Naive B cell (primary cell): ENCODE measurements around the gene MYCN. TPM values are rescaled to one million over a fixed set of nuclear protein-coding genes. Genes with fewer than 3 reads are reported as not detected.
"Not testable (repeated sequence)": the region's sequence is repeated elsewhere in the genome, so short reads cannot be mapped to it uniquely, and the experiment has no call there.

Experiments used
- ATAC-seq, 2 donors: fragments of 150-1000 bp; cut with Tn5 transposase; 2 replicates each; pipeline ENCODE4 v1.10.0; 2021; ENCODE audit warnings: low read depth in 2 of 2, mild to moderate bottlenecking in 2 of 2, moderate library complexity in 2 of 2
- DNase-seq: peaks from one replicate; pipeline ENCODE4 v3.0.0; 2022
- H3K27ac Mint-ChIP-seq, 6 donors: one replicate each; pipeline ENCODE4 v1.8.0; 2020 to 2022; ENCODE audit warnings: mild to moderate bottlenecking in 6 of 6, mixed read lengths in 6 of 6, moderate library complexity in 5 of 6, inconsistent platforms in 2 of 6
- H3K27me3 Mint-ChIP-seq, 3 donors: one replicate each; pipeline ENCODE4 v1.8.0; 2021 to 2022; ENCODE audit warnings: mixed read lengths in 3 of 3, mild to moderate bottlenecking in 1 of 3
- H3K36me3 Mint-ChIP-seq, 2 donors: one replicate each; pipeline ENCODE4 v1.8.0; 2020 to 2022; ENCODE audit warnings: mixed read lengths in 2 of 2, inconsistent platforms in 1 of 2, mild to moderate bottlenecking in 1 of 2
- H3K4me1 Mint-ChIP-seq, 3 donors: one replicate each; pipeline ENCODE4 v1.8.0; 2020 to 2022; ENCODE audit warnings: mixed read lengths in 3 of 3, inconsistent platforms in 1 of 3, mild to moderate bottlenecking in 1 of 3, moderate library complexity in 1 of 3
- H3K4me3 Mint-ChIP-seq, 8 donors: one replicate each; pipeline ENCODE4 v1.8.0; 2020 to 2022; ENCODE audit warnings: mild to moderate bottlenecking in 8 of 8, mixed read lengths in 8 of 8, moderate library complexity in 8 of 8, inconsistent platforms in 2 of 8
- H3K9me3 Mint-ChIP-seq, 7 donors: one replicate each; pipeline ENCODE4 v1.8.0; 2020 to 2022; ENCODE audit warnings: mixed read lengths in 7 of 7, mild to moderate bottlenecking in 5 of 7, inconsistent platforms in 2 of 7, moderate library complexity in 1 of 7
- polyA plus RNA-seq, 6 donors: library from polyadenylated mRNA; unstranded; fragments of 300-500 nt; fragmentation: Illumina TruSeq; gene quantifications; one replicate each; pipeline ENCODE4 v1.2.3, GENCODE V29; 2021; ENCODE audit warnings: low read depth in 6 of 6

The MYCN gene
- polyA plus RNA-seq, 6 donors from 2014 or later: not detected

- no peak for DNase-seq
- ATAC-seq: no peak
- Mint-ChIP-seq H3K9me3 (peaks cover 0 to 4% (median 0%) of the 10 kb centered on the region in 7 donors), H3K27ac (no peak overlapping the region), H3K4me3 (no peak overlapping the region), H3K36me3 (peaks cover 0 to 5% of the 10 kb centered on the region in 2 donors), H3K27me3 (peaks cover 50 to 55% (median 53%) of the 10 kb centered on the region in 3 donors), H3K4me1 (peaks cover 0 to 12% (median 9%) of the 10 kb centered on the region in 3 donors)
Measured at GRCh38 chr2:15947431-15947830, 7.1 kb downstream of the MYCN start.

GRCh38 chr2:15948704-15948957 is 8.3 kb downstream of the MYCN start:
- Mint-ChIP-seq H3K9me3 (peaks cover 0 to 4% (median 0%) of the 10 kb centered on the region in 7 donors), H3K27ac (no peak overlapping the region), H3K27me3 (peaks cover 40 to 47% (median 44%) of the 10 kb centered on the region in 3 donors), H3K4me1 (peaks cover 0 to 3% (median 0%) of the 10 kb centered on the region in 3 donors), H3K4me3 (peak overlapping the region in 1 of 8 donors; percentile 10), H3K36me3 (peaks cover 0 to 5% of the 10 kb centered on the region in 2 donors)
- DNase-seq (no peak), ATAC-seq (no peak)

- DNase-seq: no peak
- H3K4me3 Mint-ChIP-seq: no peak overlapping the region
- ATAC-seq: no peak
- H3K36me3 Mint-ChIP-seq: peaks cover 0 to 5% of the 10 kb centered on the region in 2 donors
- no peaks in the 10 kb centered on the region for H3K4me1 Mint-ChIP-seq
- H3K27ac Mint-ChIP-seq: no peak overlapping the region
- peaks cover 35 to 46% (median 39%) of the 10 kb centered on the region in 3 donors for H3K27me3 Mint-ChIP-seq
- peaks cover 0 to 4% (median 0%) of the 10 kb centered on the region in 7 donors for H3K9me3 Mint-ChIP-seq
Measured at GRCh38 chr2:15949126-15949525, 8.8 kb downstream of the MYCN start.

GRCh38 chr2:15949551-15949950 is 9.2 kb downstream of the MYCN start:
- Mint-ChIP-seq H3K4me1 (no peaks in the 10 kb centered on the region), H3K27ac (no peak overlapping the region), H3K27me3 (peaks cover 31 to 42% (median 34%) of the 10 kb centered on the region in 3 donors), H3K9me3 (peaks cover 0 to 4% (median 0%) of the 10 kb centered on the region in 7 donors), H3K36me3 (peaks cover 0 to 5% of the 10 kb centered on the region in 2 donors), H3K4me3 (no peak overlapping the region)
- ATAC-seq: no peak
- no peak for DNase-seq

GRCh38 chr2:15950088-15950952 is 10.0 kb downstream of the MYCN start:
- Mint-ChIP-seq H3K27ac (no peak overlapping the region), H3K4me3 (no peak overlapping the region), H3K9me3 (peaks cover 0 to 3% (median 0%) of the 10 kb centered on the region in 7 donors), H3K4me1 (no peaks in the 10 kb centered on the region), H3K27me3 (peaks cover 24 to 34% (median 27%) of the 10 kb centered on the region in 3 donors), H3K36me3 (peaks cover 0 to 3% of the 10 kb centered on the region in 2 donors)
- ATAC-seq (no peak), DNase-seq (no peak)

GRCh38 chr2:15951936-15952335 is 11.6 kb downstream of the MYCN start:
- not testable (repeated sequence) for ATAC-seq, H3K4me1 Mint-ChIP-seq, H3K9me3 Mint-ChIP-seq, DNase-seq, H3K27ac Mint-ChIP-seq, H3K36me3 Mint-ChIP-seq, H3K4me3 Mint-ChIP-seq
- H3K27me3 Mint-ChIP-seq: peaks cover 21 to 27% (median 27%) of the 10 kb centered on the region in 3 donors

GRCh38 chr2:15952451-15953146 is 12.2 kb downstream of the MYCN start:
- H3K9me3 Mint-ChIP-seq: peaks cover 0 to 3% (median 0%) of the 10 kb centered on the region in 7 donors
- H3K4me3 Mint-ChIP-seq: no peak overlapping the region
- peaks cover 21 to 25% (median 22%) of the 10 kb centered on the region in 3 donors for H3K27me3 Mint-ChIP-seq
- H3K4me1 Mint-ChIP-seq: no peaks in the 10 kb centered on the region
- DNase-seq (no peak), ATAC-seq (no peak)
- no peaks in the 10 kb centered on the region for H3K36me3 Mint-ChIP-seq
- no peak overlapping the region for H3K27ac Mint-ChIP-seq

- Mint-ChIP-seq H3K36me3 (no peaks in the 10 kb centered on the region), H3K4me1 (no peaks in the 10 kb centered on the region), H3K27me3 (peaks cover 22 to 25% (median 22%) of the 10 kb centered on the region in 3 donors), H3K9me3 (peaks cover 0 to 3% (median 0%) of the 10 kb centered on the region in 7 donors), H3K27ac (no peak overlapping the region), H3K4me3 (no peak overlapping the region)
- ATAC-seq (no peak), DNase-seq (no peak)
Measured at GRCh38 chr2:15953147-15953630, 12.8 kb downstream of the MYCN start.

GRCh38 chr2:15953891-15954680 is 13.7 kb downstream of the MYCN start:
- DNase-seq: no peak
- peaks cover 0 to 3% (median 0%) of the 10 kb centered on the region in 7 donors for H3K9me3 Mint-ChIP-seq
- H3K4me1 Mint-ChIP-seq: no peaks in the 10 kb centered on the region
- H3K27ac Mint-ChIP-seq: no peak overlapping the region
- H3K36me3 Mint-ChIP-seq: no peaks in the 10 kb centered on the region
- H3K27me3 Mint-ChIP-seq: peaks cover 21 to 22% (median 22%) of the 10 kb centered on the region in 3 donors
- ATAC-seq: no peak
- no peak overlapping the region for H3K4me3 Mint-ChIP-seq

- H3K36me3 Mint-ChIP-seq: no peaks in the 10 kb centered on the region
- ATAC-seq (no peak), DNase-seq (no peak)
- peaks cover 21 to 22% (median 22%) of the 10 kb centered on the region in 3 donors for H3K27me3 Mint-ChIP-seq
- H3K4me3 Mint-ChIP-seq: no peak overlapping the region
- H3K4me1 Mint-ChIP-seq: no peaks in the 10 kb centered on the region
- H3K27ac Mint-ChIP-seq: no peak overlapping the region
- H3K9me3 Mint-ChIP-seq: peaks cover 0 to 3% (median 0%) of the 10 kb centered on the region in 7 donors
Measured at GRCh38 chr2:15954761-15955160, 14.4 kb downstream of the MYCN start.

- DNase-seq: no peak
- Mint-ChIP-seq H3K27me3 (peaks cover 16 to 19% (median 18%) of the 10 kb centered on the region in 3 donors), H3K9me3 (peaks cover 0 to 3% (median 0%) of the 10 kb centered on the region in 7 donors), H3K27ac (no peak overlapping the region), H3K4me3 (no peak overlapping the region), H3K36me3 (no peaks in the 10 kb centered on the region), H3K4me1 (no peaks in the 10 kb centered on the region)
- no peak for ATAC-seq
Measured at GRCh38 chr2:15955232-15955988, 15.1 kb downstream of the MYCN start.

GRCh38 chr2:15956230-15956629 is 15.9 kb downstream of the MYCN start:
- H3K9me3 Mint-ChIP-seq: peaks cover 0 to 3% (median 0%) of the 10 kb centered on the region in 7 donors
- no peaks in the 10 kb centered on the region for H3K4me1 Mint-ChIP-seq
- H3K4me3 Mint-ChIP-seq: no peak overlapping the region
- ATAC-seq (no peak), DNase-seq (no peak)
- H3K27me3 Mint-ChIP-seq: peaks cover 16 to 19% (median 18%) of the 10 kb centered on the region in 3 donors
- H3K27ac Mint-ChIP-seq: no peak overlapping the region
- H3K36me3 Mint-ChIP-seq: no peaks in the 10 kb centered on the region
